ENCODE results near the gene ABCB4. TPM values are rescaled to one million over a fixed set of nuclear protein-coding genes. Genes with fewer than 3 reads are reported as not detected.

The ABCB4 gene
- total and polyA plus RNA-seq, 7 experiments from 2014 or later = 0.27 to 1.5 (median 0.71) TPM; not detected in 3

- Mint-ChIP-seq H3K27ac (no peak overlapping the region), H3K4me1 (peaks cover 0 to 7% (median 6%) of the 10 kb centered on the region in 7 donors), H3K27me3 (peaks cover 19 to 36% (median 22%) of the 10 kb centered on the region in 5 donors), H3K9me3 (peaks cover 0 to 3% (median 0%) of the 10 kb centered on the region in 11 donors), H3K36me3 (no peaks in the 10 kb centered on the region), H3K4me3 (no peak overlapping the region)
- Histone ChIP-seq H3K27me3 (ENCODE audit: control insufficient read depth in 2 of 2, insufficient read depth in 2 of 2, low read length in 2 of 2) (no peaks in the 10 kb centered on the region), H3K4me3 (ENCODE audit: low read length) (no peak overlapping the region), H3K27ac (ENCODE audit: low read depth, low read length) (no peak overlapping the region), H3K4me1 (ENCODE audit: control insufficient read depth in 2 of 2, insufficient read depth in 2 of 2, low read length in 2 of 2) (no peaks in the 10 kb centered on the region), H3K36me3 (ENCODE audit: control insufficient read depth in 2 of 3, insufficient read depth in 3 of 3, low read length in 3 of 3) (no peaks in the 10 kb centered on the region), H3K9me3 (ENCODE audit: control insufficient read depth in 2 of 3, low read length in 3 of 3) (no peaks in the 10 kb centered on the region)
- intact Hi-C loops (cut with micrococcal nuclease) = no loop called here
- ChIA-PET POLR2A (no interaction called here), CTCF (no interaction called here)
- DNase-seq (no peak), ATAC-seq (no peak)
Observed at GRCh38 chr7:87480386-87480785, 4.9 kb upstream of the ABCB4 start.

- ATAC-seq = no peak
- Histone ChIP-seq H3K36me3 (ENCODE audit: control insufficient read depth in 2 of 3, insufficient read depth in 3 of 3, low read length in 3 of 3) (no peaks in the 10 kb centered on the region), H3K9me3 (ENCODE audit: control insufficient read depth in 2 of 3, low read length in 3 of 3) (no peaks in the 10 kb centered on the region), H3K4me1 (ENCODE audit: control insufficient read depth in 2 of 2, insufficient read depth in 2 of 2, low read length in 2 of 2) (no peaks in the 10 kb centered on the region), H3K27ac (ENCODE audit: low read depth, low read length) (no peak overlapping the region), H3K27me3 (ENCODE audit: control insufficient read depth in 2 of 2, insufficient read depth in 2 of 2, low read length in 2 of 2) (no peaks in the 10 kb centered on the region), H3K4me3 (ENCODE audit: low read length) (no peak overlapping the region)
- intact Hi-C loops (cut with micrococcal nuclease) = no loop called here
- DNase-seq = no peak
- no peaks in the 10 kb centered on the region for H3K36me3 Mint-ChIP-seq
- H3K9me3 Mint-ChIP-seq = peaks cover 0 to 3% (median 0%) of the 10 kb centered on the region in 11 donors
- CTCF ChIA-PET = no interaction called here
- peaks cover 0 to 10% (median 8%) of the 10 kb centered on the region in 7 donors for H3K4me1 Mint-ChIP-seq
- POLR2A ChIA-PET = no interaction called here
- H3K27me3 Mint-ChIP-seq = peaks cover 20 to 37% (median 24%) of the 10 kb centered on the region in 5 donors
- no peak overlapping the region for H3K27ac Mint-ChIP-seq
- H3K4me3 Mint-ChIP-seq = no peak overlapping the region
Observed at GRCh38 chr7:87479951-87480350, 4.5 kb upstream of the ABCB4 start.

GRCh38 chr7:87476179-87476557, 688 bp upstream of the ABCB4 start:
- H3K27me3 Mint-ChIP-seq = peaks cover 25 to 45% (median 37%) of the 10 kb centered on the region in 5 donors
- Histone ChIP-seq H3K4me1 (ENCODE audit: control insufficient read depth in 2 of 2, insufficient read depth in 2 of 2, low read length in 2 of 2) (no peaks in the 10 kb centered on the region), H3K9me3 (ENCODE audit: control insufficient read depth in 2 of 3, low read length in 3 of 3) (no peaks in the 10 kb centered on the region), H3K4me3 (ENCODE audit: low read length) (no peak overlapping the region), H3K27me3 (ENCODE audit: control insufficient read depth in 2 of 2, insufficient read depth in 2 of 2, low read length in 2 of 2) (no peaks in the 10 kb centered on the region), H3K27ac (ENCODE audit: low read depth, low read length) (no peak overlapping the region), H3K36me3 (ENCODE audit: control insufficient read depth in 2 of 3, insufficient read depth in 3 of 3, low read length in 3 of 3) (no peaks in the 10 kb centered on the region)
- ATAC-seq (no peak), DNase-seq (no peak)
- peaks cover 0 to 3% (median 0%) of the 10 kb centered on the region in 11 donors for H3K9me3 Mint-ChIP-seq
- H3K36me3 Mint-ChIP-seq = no peaks in the 10 kb centered on the region
- intact Hi-C loops (cut with micrococcal nuclease) = no loop called here
- peaks cover 0 to 20% (median 13%) of the 10 kb centered on the region in 7 donors for H3K4me1 Mint-ChIP-seq
- H3K4me3 Mint-ChIP-seq = peak overlapping the region in 9 of 10 donors; percentile 18 to 67 (median 54)
- POLR2A ChIA-PET = no interaction called here
- no peak overlapping the region for H3K27ac Mint-ChIP-seq
- CTCF ChIA-PET = no interaction called here

GRCh38 chr7:87474533-87475358, 734 bp downstream of the ABCB4 start:
- ChIA-PET CTCF (no interaction called here), POLR2A (no interaction called here)
- Mint-ChIP-seq H3K27ac (no peak overlapping the region), H3K36me3 (no peaks in the 10 kb centered on the region), H3K9me3 (peaks cover 0 to 8% (median 0%) of the 10 kb centered on the region in 11 donors), H3K4me3 (peak overlapping the region; percentile 19 to 75 (median 57)), H3K27me3 (peaks cover 25 to 47% (median 37%) of the 10 kb centered on the region in 5 donors), H3K4me1 (peaks cover 0 to 20% (median 13%) of the 10 kb centered on the region in 7 donors)
- H3K9me3 ChIP-seq (ENCODE audit: control insufficient read depth in 2 of 3, low read length in 3 of 3) = no peaks in the 10 kb centered on the region
- no peaks in the 10 kb centered on the region for H3K27me3 ChIP-seq (ENCODE audit: control insufficient read depth in 2 of 2, insufficient read depth in 2 of 2, low read length in 2 of 2)
- no peak overlapping the region for H3K27ac ChIP-seq (ENCODE audit: low read depth, low read length)
- intact Hi-C loops (cut with micrococcal nuclease) = no loop called here
- DNase-seq = no peak
- H3K36me3 ChIP-seq (ENCODE audit: control insufficient read depth in 2 of 3, insufficient read depth in 3 of 3, low read length in 3 of 3) = no peaks in the 10 kb centered on the region
- no peaks in the 10 kb centered on the region for H3K4me1 ChIP-seq (ENCODE audit: control insufficient read depth in 2 of 2, insufficient read depth in 2 of 2, low read length in 2 of 2)
- ATAC-seq = peak; percentile 77
- H3K4me3 ChIP-seq (ENCODE audit: low read length) = no peak overlapping the region

- no peak for ATAC-seq
- DNase-seq = no peak
- Histone ChIP-seq H3K9me3 (ENCODE audit: control insufficient read depth in 2 of 3, low read length in 3 of 3) (no peaks in the 10 kb centered on the region), H3K4me1 (ENCODE audit: control insufficient read depth in 2 of 2, insufficient read depth in 2 of 2, low read length in 2 of 2) (no peaks in the 10 kb centered on the region), H3K4me3 (ENCODE audit: low read length) (no peak overlapping the region), H3K36me3 (ENCODE audit: control insufficient read depth in 2 of 3, insufficient read depth in 3 of 3, low read length in 3 of 3) (no peaks in the 10 kb centered on the region), H3K27me3 (ENCODE audit: control insufficient read depth in 2 of 2, insufficient read depth in 2 of 2, low read length in 2 of 2) (no peaks in the 10 kb centered on the region), H3K27ac (ENCODE audit: low read depth, low read length) (no peak overlapping the region)
- intact Hi-C loops (cut with micrococcal nuclease) = no loop called here
- Mint-ChIP-seq H3K36me3 (no peaks in the 10 kb centered on the region), H3K4me1 (peaks cover 0 to 20% (median 13%) of the 10 kb centered on the region in 7 donors), H3K27ac (no peak overlapping the region), H3K4me3 (peak overlapping the region in 1 of 10 donors; percentile 58), H3K27me3 (peaks cover 25 to 47% (median 37%) of the 10 kb centered on the region in 5 donors), H3K9me3 (peaks cover 0 to 13% (median 0%) of the 10 kb centered on the region in 11 donors)
- ChIA-PET CTCF (no interaction called here), POLR2A (no interaction called here)
Observed at GRCh38 chr7:87473986-87474385, 1.5 kb downstream of the ABCB4 start.

- no peaks in the 10 kb centered on the region for H3K9me3 ChIP-seq (ENCODE audit: control insufficient read depth in 2 of 3, low read length in 3 of 3)
- H3K9me3 Mint-ChIP-seq = peaks cover 0 to 14% (median 0%) of the 10 kb centered on the region in 11 donors
- intact Hi-C loops (cut with micrococcal nuclease) = no loop called here
- H3K36me3 ChIP-seq (ENCODE audit: control insufficient read depth in 2 of 3, insufficient read depth in 3 of 3, low read length in 3 of 3) = no peaks in the 10 kb centered on the region
- no peaks in the 10 kb centered on the region for H3K4me1 ChIP-seq (ENCODE audit: control insufficient read depth in 2 of 2, insufficient read depth in 2 of 2, low read length in 2 of 2)
- H3K27me3 ChIP-seq (ENCODE audit: control insufficient read depth in 2 of 2, insufficient read depth in 2 of 2, low read length in 2 of 2) = no peaks in the 10 kb centered on the region
- no peak overlapping the region for H3K27ac Mint-ChIP-seq
- H3K4me1 Mint-ChIP-seq = peaks cover 0 to 20% (median 13%) of the 10 kb centered on the region in 7 donors
- ChIA-PET CTCF (no interaction called here), POLR2A (no interaction called here)
- H3K27ac ChIP-seq (ENCODE audit: low read depth, low read length) = no peak overlapping the region
- ATAC-seq = no peak
- no peak overlapping the region for H3K4me3 Mint-ChIP-seq
- no peak overlapping the region for H3K4me3 ChIP-seq (ENCODE audit: low read length)
- H3K36me3 Mint-ChIP-seq = no peaks in the 10 kb centered on the region
- no peak for DNase-seq
- H3K27me3 Mint-ChIP-seq = peaks cover 25 to 47% (median 38%) of the 10 kb centered on the region in 5 donors
Observed at GRCh38 chr7:87473192-87473591, 2.3 kb downstream of the ABCB4 start.

- H3K4me3 Mint-ChIP-seq = no peak overlapping the region
- peaks cover 0 to 22% (median 0%) of the 10 kb centered on the region in 11 donors for H3K9me3 Mint-ChIP-seq
- H3K27me3 ChIP-seq (ENCODE audit: control insufficient read depth in 2 of 2, insufficient read depth in 2 of 2, low read length in 2 of 2) = no peaks in the 10 kb centered on the region
- no peak for DNase-seq
- H3K36me3 Mint-ChIP-seq = no peaks in the 10 kb centered on the region
- POLR2A ChIA-PET = no interaction called here
- H3K4me1 Mint-ChIP-seq = peaks cover 0 to 19% (median 13%) of the 10 kb centered on the region in 7 donors
- intact Hi-C loops (cut with micrococcal nuclease) = no loop called here
- no peak for ATAC-seq
- no peak overlapping the region for H3K27ac ChIP-seq (ENCODE audit: low read depth, low read length)
- H3K27me3 Mint-ChIP-seq = peaks cover 29 to 49% (median 36%) of the 10 kb centered on the region in 5 donors
- H3K9me3 ChIP-seq (ENCODE audit: control insufficient read depth in 2 of 3, low read length in 3 of 3) = no peaks in the 10 kb centered on the region
- H3K4me1 ChIP-seq (ENCODE audit: control insufficient read depth in 2 of 2, insufficient read depth in 2 of 2, low read length in 2 of 2) = no peaks in the 10 kb centered on the region
- H3K4me3 ChIP-seq (ENCODE audit: low read length) = no peak overlapping the region
- no peak overlapping the region for H3K27ac Mint-ChIP-seq
- CTCF ChIA-PET = no interaction called here
- no peaks in the 10 kb centered on the region for H3K36me3 ChIP-seq (ENCODE audit: control insufficient read depth in 2 of 3, insufficient read depth in 3 of 3, low read length in 3 of 3)
Observed at GRCh38 chr7:87471473-87471872, 4.0 kb downstream of the ABCB4 start.

All from naive thymus-derived CD4-positive, alpha-beta T cell (primary cell).